Measurements from ENCODE around the gene RHOF. TPM values are rescaled to one million over a fixed set of nuclear protein-coding genes. Genes with fewer than 3 reads are reported as not detected.
A peak's percentile ranks its signal among the peaks of the same experiment; 100 is the strongest.

Gene RHOF
- total and polyA plus RNA-seq, 2 of the 13 experiments (the other 11 are each of a cell fraction or from before 2014, with no cell fraction given), result 14.6 to 32.2 TPM

DNA sequence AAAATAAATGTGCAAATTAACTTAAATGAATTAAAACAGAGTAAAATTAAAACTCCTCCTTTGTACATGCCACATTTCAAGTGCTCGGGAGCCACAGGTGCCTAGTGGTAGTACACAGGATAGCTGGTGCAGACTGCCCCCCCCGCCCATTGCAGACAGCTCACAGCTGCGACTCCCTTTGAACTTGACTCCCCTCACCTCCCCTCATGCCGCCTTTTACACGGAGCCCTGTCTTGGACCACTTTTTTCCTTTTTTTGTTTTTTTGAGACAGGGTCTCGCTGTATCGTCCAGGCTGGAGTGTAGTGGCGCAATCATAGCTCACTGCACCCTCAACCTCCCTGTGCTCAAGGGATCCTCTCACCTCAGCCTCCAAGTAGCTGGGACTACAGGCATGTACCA, 21.8 kb upstream of the RHOF start:
- in situ Hi-C loops (cut with HindIII; ENCODE audit: extremely low pct_ligation_motif_present, low pct_unique_long_range_greater_than_20kb) (no loop called here), intact Hi-C loops (cut with micrococcal nuclease; ENCODE audit: unreplicated experiment) (no loop called here)
- Histone ChIP-seq H3K79me2 (ENCODE audit: insufficient read depth, low read length) (peaks cover 31% of the 10 kb centered on the region), H3K27ac (ENCODE audit: extremely low read length, insufficient read depth, low read length) (no peak overlapping the region), H3K27me3 (ENCODE audit: control insufficient read depth in 1 of 2, insufficient read depth in 2 of 2, low read length in 2 of 2) (no peaks in the 10 kb centered on the region), H3K36me3 (replicated peaks in 1 of 2; ENCODE audit: control insufficient read depth in 1 of 2, insufficient read depth in 2 of 2, low read length in 2 of 2) (peaks cover 26 to 54% of the 10 kb centered on the region in 2 experiments; a peak in 4 of 5 replicates), H3K9ac (ENCODE audit: insufficient read depth, low read depth, low read length) (no peak overlapping the region), H2AFZ (ENCODE audit: low read length) (no peak overlapping the region), H3K4me1 (ENCODE audit: insufficient read depth, low read length) (peaks cover 28% of the 10 kb centered on the region), H3K9me3 (ENCODE audit: low read length) (no peaks in the 10 kb centered on the region), H4K20me1 (ENCODE audit: insufficient read depth, low read length) (0 out of 2 replicates have a peak, but pooled peaks cover 6% of the 10 kb centered on the region), H3K4me3 (replicated peaks in 1 of 3; ENCODE audit: insufficient read depth in 1 of 3, low read depth in 2 of 3, low read length in 3 of 3) (no peak overlapping the region), H3K4me2 (ENCODE audit: low read depth, low read length) (no peak overlapping the region)
- 96% methylated on average over 8 of the region's 8 CpGs for WGBS (ENCODE audit: low lambda C conversion rate)
- no TSS peak for BruUV-seq (replicated peaks)
- no peak for TF ChIP-seq NCOA2 (CRISPR knock-in tag; IDR thresholded peaks at IDR 0.05)
- ATAC-seq (no peak), DNase-seq (ENCODE audit: low spot score) (no peak), FAIRE-seq (no peak)
- POLR2A ChIA-PET, result interaction anchor here (0.7 kb wide), 1 partner anchor 12 kb away, joined by 3 read pairs; no protein-coding TSS in a partner anchor
- CTCF ChIA-PET (ENCODE audit: low intra/inter-chr PET ratio, low total read pairs), result no interaction called here

DNA sequence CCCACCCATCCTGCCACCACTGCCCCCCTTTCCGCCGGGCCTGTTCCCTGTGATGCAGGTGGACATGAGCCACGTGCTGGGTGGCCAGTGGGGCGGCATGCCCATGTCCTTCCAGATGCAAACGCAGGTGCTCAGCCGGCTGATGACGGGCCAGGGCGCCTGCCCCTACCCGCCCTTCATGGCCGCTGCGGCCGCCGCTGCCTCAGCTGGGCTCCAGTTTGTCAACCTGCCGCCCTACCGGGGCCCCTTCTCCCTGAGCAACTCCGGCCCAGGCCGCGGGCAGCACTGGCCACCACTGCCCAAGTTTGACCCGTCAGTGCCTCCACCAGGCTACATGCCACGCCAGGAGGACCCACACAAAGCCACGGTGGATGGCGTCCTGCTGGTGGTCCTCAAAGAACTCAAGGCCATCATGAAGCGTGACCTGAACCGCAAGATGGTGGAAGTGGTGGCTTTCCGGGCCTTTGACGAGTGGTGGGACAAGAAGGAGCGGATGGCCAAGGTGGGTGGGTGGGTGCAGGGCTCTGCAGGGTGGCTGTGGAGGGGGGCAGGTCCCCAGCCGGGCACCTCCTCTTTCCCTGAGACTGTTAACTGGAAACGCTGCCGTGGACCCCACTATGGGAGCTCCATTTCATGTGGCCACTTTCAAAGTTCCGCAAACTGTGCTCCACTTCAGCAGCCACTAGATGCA, 21.1 kb upstream of the RHOF start:
- Histone ChIP-seq H2AFZ (ENCODE audit: low read length) (no peak overlapping the region), H3K4me3 (replicated peaks in 1 of 3; ENCODE audit: insufficient read depth in 1 of 3, low read depth in 2 of 3, low read length in 3 of 3) (no peak overlapping the region), H3K27ac (ENCODE audit: extremely low read length, insufficient read depth, low read length) (no peak overlapping the region), H4K20me1 (ENCODE audit: insufficient read depth, low read length) (0 out of 2 replicates have a peak, but pooled peaks cover 6% of the 10 kb centered on the region), H3K27me3 (ENCODE audit: control insufficient read depth in 1 of 2, insufficient read depth in 2 of 2, low read length in 2 of 2) (no peaks in the 10 kb centered on the region), H3K4me1 (ENCODE audit: insufficient read depth, low read length) (peaks cover 28% of the 10 kb centered on the region), H3K4me2 (ENCODE audit: low read depth, low read length) (no peak overlapping the region), H3K36me3 (replicated peaks in 1 of 2; ENCODE audit: control insufficient read depth in 1 of 2, insufficient read depth in 2 of 2, low read length in 2 of 2) (peaks cover 23 to 48% of the 10 kb centered on the region in 2 experiments; a peak in 4 of 5 replicates), H3K79me2 (ENCODE audit: insufficient read depth, low read length) (peaks cover 31% of the 10 kb centered on the region), H3K9me3 (ENCODE audit: low read length) (no peaks in the 10 kb centered on the region), H3K9ac (ENCODE audit: insufficient read depth, low read depth, low read length) (no peak overlapping the region)
- CTCF ChIA-PET (ENCODE audit: low intra/inter-chr PET ratio, low total read pairs), result interaction anchor here (4.5 kb wide), 1 partner anchor 20 kb away, joined by 89 read pairs; the partner anchor contains the start of gene RHOF
- intact Hi-C loops (cut with micrococcal nuclease; ENCODE audit: unreplicated experiment) (no loop called here), in situ Hi-C loops (cut with HindIII; ENCODE audit: extremely low pct_ligation_motif_present, low pct_unique_long_range_greater_than_20kb) (no loop called here)
- POLR2A ChIA-PET, result no interaction called here
- ATAC-seq (no peak), FAIRE-seq (no peak), DNase-seq (ENCODE audit: low spot score) (no peak)
- TF ChIP-seq AGO2 (optimal IDR thresholded peaks at IDR 0.05; ENCODE audit: low read depth, low read length), result peak; percentile 55
- TF ChIP-seq, protein P1, sequence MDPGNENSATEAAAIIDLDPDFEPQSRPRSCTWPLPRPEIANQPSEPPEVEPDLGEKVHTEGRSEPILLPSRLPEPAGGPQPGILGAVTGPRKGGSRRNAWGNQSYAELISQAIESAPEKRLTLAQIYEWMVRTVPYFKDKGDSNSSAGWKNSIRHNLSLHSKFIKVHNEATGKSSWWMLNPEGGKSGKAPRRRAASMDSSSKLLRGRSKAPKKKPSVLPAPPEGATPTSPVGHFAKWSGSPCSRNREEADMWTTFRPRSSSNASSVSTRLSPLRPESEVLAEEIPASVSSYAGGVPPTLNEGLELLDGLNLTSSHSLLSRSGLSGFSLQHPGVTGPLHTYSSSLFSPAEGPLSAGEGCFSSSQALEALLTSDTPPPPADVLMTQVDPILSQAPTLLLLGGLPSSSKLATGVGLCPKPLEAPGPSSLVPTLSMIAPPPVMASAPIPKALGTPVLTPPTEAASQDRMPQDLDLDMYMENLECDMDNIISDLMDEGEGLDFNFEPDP (CRISPR knock-in tag; conservative IDR thresholded peaks at IDR 0.05), result no peak
- no peak for TF ChIP-seq SAP130 (CRISPR knock-in tag; IDR thresholded peaks at IDR 0.05; ENCODE audit: low read depth)
- TF ChIP-seq CREB1 (IDR thresholded peaks at IDR 0.05), result no peak
- no peak for TF ChIP-seq CREB1 (CRISPR knock-in tag; IDR thresholded peaks at IDR 0.05)
- peak; percentile 42; the same call in 1 of the 2 replicates for TF ChIP-seq RBFOX2 (IDR thresholded peaks at IDR 0.05; ENCODE audit: low read depth, low read length)
- 98% methylated on average over 13 of the region's 31 CpGs for WGBS (ENCODE audit: low lambda C conversion rate)
- no TSS peak for BruUV-seq (replicated peaks)

All from HepG2 (cell line).